GM12865 (cell line): ENCODE data around the gene KRT5.

Experiments used
- DNase-seq: peaks from one replicate; pipeline ENCODE4 v3.0.0; 2010; ENCODE audit warnings: low read depth
- H3K4me3 ChIP-seq: 2 replicates; pipeline ENCODE4 v1.5.1; 2011; ENCODE audit warnings: mild to moderate bottlenecking, low read depth, low read length, control low read depth
- TF ChIP-seq, protein P1 (sequence below): IDR thresholded peaks from 2 replicates; pipeline ENCODE4 v1.5.1; 2011; ENCODE audit warnings: low read length, control low read depth, low read depth, inconsistent platforms; ENCODE audit not compliant: insufficient read depth; ENCODE audit errors: missing control alignments

The KRT5 gene

DNA sequence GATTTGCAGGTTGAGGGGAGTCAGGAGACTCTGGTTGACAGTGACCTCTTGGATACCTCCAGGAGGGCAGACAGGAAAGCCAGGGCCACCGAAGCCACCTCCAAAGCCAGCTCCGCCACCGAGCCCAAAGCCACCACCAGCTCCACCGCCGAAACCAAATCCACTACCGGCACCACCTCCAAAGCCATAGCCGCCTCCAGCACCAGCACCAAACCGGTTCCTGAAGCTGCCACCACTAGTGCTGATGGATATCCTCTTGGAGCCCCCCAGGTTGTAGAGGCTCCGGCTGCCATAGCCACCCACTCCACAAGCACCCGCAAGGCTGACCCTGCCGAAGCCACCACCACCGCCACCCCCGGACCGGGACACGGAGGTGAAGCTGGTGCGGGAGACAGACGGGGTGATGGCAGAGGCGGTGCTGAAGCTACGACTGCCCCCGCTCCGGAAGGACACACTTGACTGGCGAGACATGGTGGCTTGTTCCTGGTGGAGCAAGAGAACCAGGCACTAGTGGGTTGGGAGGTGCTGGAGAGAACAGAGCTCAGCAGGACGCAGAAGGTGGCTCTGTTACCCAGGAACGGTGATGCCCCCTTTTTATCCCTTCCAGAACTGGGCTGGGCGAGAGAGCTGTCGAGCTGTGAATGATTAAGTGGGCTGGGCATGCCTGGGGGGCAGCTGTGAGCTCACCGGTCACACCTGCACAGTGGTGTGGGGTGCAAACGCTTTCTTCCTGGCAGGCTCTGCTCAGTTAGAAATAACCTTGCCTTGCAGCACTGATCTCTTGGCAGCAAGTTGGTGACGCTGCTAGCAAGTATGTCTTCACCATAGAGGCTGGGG is at the start of gene KRT5:
Gene KRT5 (minus strand): TSS at position 569 of the 837 bp plus-strand sequence. CDS start 98 bp downstream, at position 471.
- DNase-seq = no peak
- no peak within 1 kb of the TSS for H3K4me3 ChIP-seq
- TF ChIP-seq, protein P1, sequence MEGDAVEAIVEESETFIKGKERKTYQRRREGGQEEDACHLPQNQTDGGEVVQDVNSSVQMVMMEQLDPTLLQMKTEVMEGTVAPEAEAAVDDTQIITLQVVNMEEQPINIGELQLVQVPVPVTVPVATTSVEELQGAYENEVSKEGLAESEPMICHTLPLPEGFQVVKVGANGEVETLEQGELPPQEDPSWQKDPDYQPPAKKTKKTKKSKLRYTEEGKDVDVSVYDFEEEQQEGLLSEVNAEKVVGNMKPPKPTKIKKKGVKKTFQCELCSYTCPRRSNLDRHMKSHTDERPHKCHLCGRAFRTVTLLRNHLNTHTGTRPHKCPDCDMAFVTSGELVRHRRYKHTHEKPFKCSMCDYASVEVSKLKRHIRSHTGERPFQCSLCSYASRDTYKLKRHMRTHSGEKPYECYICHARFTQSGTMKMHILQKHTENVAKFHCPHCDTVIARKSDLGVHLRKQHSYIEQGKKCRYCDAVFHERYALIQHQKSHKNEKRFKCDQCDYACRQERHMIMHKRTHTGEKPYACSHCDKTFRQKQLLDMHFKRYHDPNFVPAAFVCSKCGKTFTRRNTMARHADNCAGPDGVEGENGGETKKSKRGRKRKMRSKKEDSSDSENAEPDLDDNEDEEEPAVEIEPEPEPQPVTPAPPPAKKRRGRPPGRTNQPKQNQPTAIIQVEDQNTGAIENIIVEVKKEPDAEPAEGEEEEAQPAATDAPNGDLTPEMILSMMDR = no peak

DNA sequence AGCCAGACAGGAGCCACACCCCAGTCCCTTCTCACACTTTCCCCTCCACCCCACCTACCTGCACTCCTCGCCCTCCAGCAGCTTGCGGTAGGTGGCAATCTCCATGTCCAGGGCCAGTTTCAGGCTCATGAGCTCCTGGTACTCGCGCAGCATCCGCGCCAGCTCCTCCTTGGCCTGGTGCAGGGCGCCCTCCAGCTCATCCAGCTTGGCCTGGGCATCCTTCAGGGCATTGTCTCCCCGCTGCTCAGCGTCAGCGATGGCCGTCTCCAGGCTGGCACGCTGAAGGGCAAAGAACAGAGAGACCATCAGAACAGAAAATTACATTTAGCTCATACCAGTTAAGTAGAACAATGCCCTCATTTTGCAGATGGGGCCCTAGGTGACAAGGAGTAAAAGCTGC is 47.9 kb upstream of the KRT5 start:
- TF ChIP-seq, protein P1 = no peak
- no peak for DNase-seq
- no peak overlapping the region for H3K4me3 ChIP-seq

DNA sequence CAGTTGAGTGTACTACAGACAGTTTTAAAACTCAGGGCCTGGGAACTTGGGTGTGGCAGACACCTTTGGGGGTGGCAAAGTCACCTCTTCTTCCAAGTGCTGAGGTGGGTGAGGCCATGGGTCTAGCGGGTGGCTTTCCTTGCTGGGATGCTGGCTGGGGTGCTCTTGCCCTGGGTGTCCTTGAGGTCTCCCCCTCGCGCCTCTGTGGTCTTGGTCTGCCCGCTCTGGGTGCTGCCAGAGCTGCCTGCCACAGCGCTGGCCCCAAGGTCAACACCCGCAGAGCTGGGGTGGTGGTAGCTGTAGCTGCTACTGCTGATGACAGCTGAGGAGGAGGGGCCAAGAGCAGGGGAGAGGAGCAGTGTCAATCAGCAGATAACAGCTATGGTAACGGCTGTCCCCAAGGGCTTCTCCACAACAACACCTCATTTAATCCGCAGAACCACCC is 46.7 kb upstream of the KRT5 start:
- TF ChIP-seq, protein P1 = no peak
- DNase-seq = no peak
- no peak overlapping the region for H3K4me3 ChIP-seq

DNA sequence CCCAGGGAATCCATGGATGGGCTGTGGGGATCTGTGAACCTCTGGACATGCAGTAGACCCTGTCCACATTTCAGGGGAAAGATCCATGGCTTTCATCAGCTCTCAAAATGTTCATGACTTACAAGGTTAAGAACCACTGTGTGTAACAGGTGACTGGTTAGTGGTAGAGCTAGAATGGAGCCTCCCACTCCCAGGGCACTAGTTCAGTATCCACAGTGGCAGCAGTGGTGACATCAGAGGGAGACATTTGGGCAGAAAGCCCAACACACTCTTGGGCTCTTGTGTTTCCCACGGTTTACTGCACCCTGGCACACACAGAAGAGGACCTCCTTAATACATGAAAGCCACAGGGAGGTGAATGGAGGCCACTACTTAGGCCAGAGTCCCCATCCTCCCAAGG is 44.4 kb upstream of the KRT5 start:
- no peak for DNase-seq
- H3K4me3 ChIP-seq = no peak overlapping the region
- TF ChIP-seq, protein P1 = no peak

DNA sequence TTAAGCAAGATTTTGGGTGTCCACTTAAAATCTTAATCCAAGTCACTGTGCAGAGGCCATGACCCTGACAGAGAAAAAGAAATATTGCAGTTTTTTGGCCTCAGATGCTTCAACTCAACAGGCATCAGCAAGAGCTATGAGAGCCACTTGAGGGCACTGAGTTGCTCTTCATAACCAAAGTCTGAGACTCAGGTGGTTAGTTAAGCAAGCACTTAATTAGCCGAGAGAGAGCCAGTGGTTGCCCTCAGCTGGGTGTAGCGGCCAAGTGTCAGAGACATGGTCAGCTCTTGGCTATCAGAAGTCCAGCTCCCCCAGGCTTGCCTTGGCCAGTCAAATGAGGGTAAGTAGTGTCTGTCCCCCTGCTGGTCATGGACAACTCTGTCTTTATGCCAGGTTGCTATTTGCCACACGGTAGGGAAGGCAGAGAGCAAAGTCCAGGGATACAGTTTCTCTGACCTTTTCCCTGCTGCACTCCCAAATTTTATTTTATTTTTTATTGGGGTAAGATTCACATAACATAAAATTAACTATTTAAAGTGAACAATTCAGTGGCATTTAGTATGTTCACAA is 41.8 kb upstream of the KRT5 start:
- H3K4me3 ChIP-seq = no peak overlapping the region
- TF ChIP-seq, protein P1 = no peak
- peak; percentile 1 for DNase-seq

DNA sequence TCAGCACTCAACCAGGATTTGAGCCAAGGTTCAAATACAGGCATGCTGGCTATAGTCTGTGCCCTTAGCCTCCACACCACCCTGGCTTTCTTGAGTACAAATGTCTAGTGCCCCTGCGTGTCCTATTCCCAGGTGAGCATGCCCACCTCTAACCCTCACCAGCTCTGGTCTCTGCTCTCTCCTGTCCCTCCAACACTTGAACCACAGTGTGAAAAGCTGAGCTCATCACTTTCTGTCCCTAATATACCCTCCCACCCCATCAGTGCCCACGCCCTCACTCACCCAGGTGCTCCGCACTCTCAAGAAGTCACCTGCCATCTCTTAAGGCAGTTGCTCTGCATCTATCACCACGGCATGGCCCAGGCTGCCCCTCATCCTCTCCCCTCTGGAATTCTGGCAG is 39.8 kb upstream of the KRT5 start:
- TF ChIP-seq, protein P1 = no peak
- no peak for DNase-seq
- H3K4me3 ChIP-seq = no peak overlapping the region
